SK-N-SH (cell line): ENCODE data around the gene MPHOSPH9. TPM values are rescaled to one million over a fixed set of nuclear protein-coding genes. Genes with fewer than 3 reads are reported as not detected.

ENCODE experiments used
- CTCF ChIA-PET: fragments of 300-600, 350-600 bp; formaldehyde crosslinking; extraction: SDS; loops from one replicate; lab custom pipeline; 2021; lab: Yijun Ruan, JAX
- POLR2A ChIA-PET: fragments of 350-600 bp; sonication (Branson Sonifier 250); formaldehyde crosslinking; extraction: SDS; loops from one replicate; lab custom pipeline; 2020; ENCODE audit warnings: antibody characterized with exemption, inconsistent platforms; lab: Yijun Ruan, JAX
- DNase-seq: peaks from one replicate; pipeline ENCODE4 v3.0.0; 2012
- H2AFZ ChIP-seq: fragments of 200-600 bp; sonication (generic); 2 replicates; pipeline ENCODE4 v1.8.1; 2016; ENCODE audit warnings: antibody characterized with exemption, mild to moderate bottlenecking, low read depth
- H3F3A ChIP-seq: fragments of 200-600 bp; sonication (generic); replicated peaks from 2 replicates; pipeline ENCODE3; 2016; ENCODE audit warnings: antibody characterized with exemption, mild to moderate bottlenecking; ENCODE audit not compliant: insufficient read depth
- H3K27ac ChIP-seq, 2 experiments: fragments of 200-500 bp in 1 of 2; fragments of 200-600 bp in 1 of 2; sonication (Bioruptor generic) in 1 of 2; sonication (generic), shearing (Covaris generic) in 1 of 2; 2 replicates each; pipeline versions ENCODE4 v1.5.1 to v1.6.1; 2014 to 2016; ENCODE audit warnings: low read depth in 2 of 2, inconsistent platforms in 1 of 2, low read length in 1 of 2, mild to moderate bottlenecking in 1 of 2, mixed read lengths in 1 of 2
- H3K27me3 ChIP-seq: fragments of 200-600 bp; sonication (generic), shearing (Covaris generic); 2 replicates; pipeline ENCODE4 v1.6.1; 2016; ENCODE audit warnings: mixed run types; ENCODE audit not compliant: insufficient read depth
- H3K36me3 ChIP-seq, 2 experiments: fragments of 200-500 bp in 1 of 2; fragments of 200-600 bp in 1 of 2; sonication (Bioruptor generic) in 1 of 2; sonication (generic) in 1 of 2; replicated peaks in 1 of 2; 2 replicates each; pipeline versions ENCODE3 to v1.5.1; 2014 to 2016; ENCODE audit warnings: low read length in 1 of 2, mild to moderate bottlenecking in 1 of 2; ENCODE audit not compliant: insufficient read depth in 2 of 2, control insufficient read depth in 1 of 2
- H3K4me1 ChIP-seq, 2 experiments: fragments of 200-500 bp in 1 of 2; fragments of 200-600 bp in 1 of 2; sonication (Bioruptor generic) in 1 of 2; sonication (generic), shearing (Covaris generic) in 1 of 2; 2 replicates each; pipeline versions ENCODE4 v1.5.1 to v1.6.1; 2014 to 2016; ENCODE audit warnings: low read depth in 1 of 2, low read length in 1 of 2, mixed run types in 1 of 2; ENCODE audit not compliant: insufficient read depth in 2 of 2, control insufficient read depth in 1 of 2
- H3K4me2 ChIP-seq: fragments of 200-600 bp; sonication (generic), shearing (Covaris generic); 2 replicates; pipeline ENCODE4 v1.6.1; 2017; ENCODE audit warnings: mixed run types
- H3K4me3 ChIP-seq, 2 experiments: fragments of 200-500 bp in 1 of 2; fragments of 200-600 bp in 1 of 2; sonication (Bioruptor generic) in 1 of 2; sonication (generic), shearing (Covaris generic) in 1 of 2; 2 replicates each; pipeline versions ENCODE4 v1.5.1 to v1.8.1; 2014 to 2016; ENCODE audit warnings: low read depth in 2 of 2, inconsistent platforms in 1 of 2, low read length in 1 of 2, mild to moderate bottlenecking in 1 of 2, mixed read lengths in 1 of 2, moderate library complexity in 1 of 2
- H3K79me2 ChIP-seq: fragments of 200-600 bp; sonication (generic); 2 replicates; pipeline ENCODE4 v1.8.1; 2017; ENCODE audit warnings: mild to moderate bottlenecking; ENCODE audit not compliant: insufficient read depth
- H3K9ac ChIP-seq: fragments of 200-600 bp; sonication (generic); 2 replicates; pipeline ENCODE4 v1.6.1; 2017; ENCODE audit warnings: mixed run types
- H3K9me2 ChIP-seq: fragments of 200-600 bp; sonication (generic); 2 replicates; pipeline ENCODE4 v1.6.1; 2017; ENCODE audit warnings: mixed run types
- H3K9me3 ChIP-seq: fragments of 200-600 bp; sonication (generic); 2 replicates; pipeline ENCODE4 v1.6.1; 2017; ENCODE audit warnings: mixed run types, mild to moderate bottlenecking, moderate library complexity
- H4K20me1 ChIP-seq: fragments of 200-600 bp; sonication (generic); 2 replicates; pipeline ENCODE4 v1.6.1; 2017; ENCODE audit warnings: mild to moderate bottlenecking, mixed run types; ENCODE audit not compliant: insufficient read depth
- ELF1 ChIP-seq: IDR thresholded peaks from 2 replicates; pipeline ENCODE4 v1.4.0; 2012
- EP300 ChIP-seq, 2 experiments: IDR thresholded peaks; 2 replicates each; pipeline versions ENCODE4 v1.4.0 to v1.6.1; 2012; ENCODE audit warnings: borderline replicate concordance in 1 of 2, low read depth in 1 of 2, low read length in 1 of 2
- FOSL2 ChIP-seq: IDR thresholded peaks from 2 replicates; pipeline ENCODE4 v1.4.0; 2012; ENCODE audit warnings: low read depth, mild to moderate bottlenecking, moderate library complexity, borderline replicate concordance
- GABPA ChIP-seq: IDR thresholded peaks from 2 replicates; pipeline ENCODE4 v1.4.0; 2012; ENCODE audit warnings: low read depth, mild to moderate bottlenecking
- GATA2 ChIP-seq: sonication (generic); formaldehyde crosslinking; IDR thresholded peaks from 2 replicates; pipeline ENCODE4 v1.5.0; 2020; ENCODE audit warnings: mild to moderate bottlenecking, missing genetic modification reagents
- JUND ChIP-seq: IDR thresholded peaks from 2 replicates; pipeline ENCODE4 v1.4.0; 2012
- MEF2A ChIP-seq: IDR thresholded peaks from 2 replicates; pipeline ENCODE4 v1.4.0; 2012; ENCODE audit warnings: low read depth, borderline replicate concordance
- NFIC ChIP-seq: IDR thresholded peaks from 2 replicates; pipeline ENCODE4 v1.4.0; 2012; ENCODE audit warnings: borderline replicate concordance
- NRF1 ChIP-seq: IDR thresholded peaks from 2 replicates; pipeline ENCODE4 v1.6.1; 2012; ENCODE audit warnings: low read depth, mild to moderate bottlenecking, low read length
- POLR2AphosphoS5 ChIP-seq: IDR thresholded peaks from 2 replicates; pipeline ENCODE4 v1.6.1; 2012; ENCODE audit warnings: low read depth, low read length
- RFX5 ChIP-seq: IDR thresholded peaks from 2 replicates; pipeline ENCODE4 v1.6.1; 2012; ENCODE audit warnings: mild to moderate bottlenecking, improper control_type of control experiment, low read length
- SIN3A ChIP-seq: IDR thresholded peaks from 2 replicates; pipeline ENCODE4 v1.6.1; 2012; ENCODE audit warnings: low read depth, mild to moderate bottlenecking, low read length, moderate library complexity, borderline replicate concordance
- TEAD4 ChIP-seq: IDR thresholded peaks from 2 replicates; pipeline ENCODE4 v1.4.0; 2012; ENCODE audit warnings: mild to moderate bottlenecking, borderline replicate concordance; ENCODE audit not compliant: insufficient read depth
- YY1 ChIP-seq: IDR thresholded peaks from 2 replicates; pipeline ENCODE4 v1.4.0; 2012; ENCODE audit warnings: low read depth, mild to moderate bottlenecking
- WGBS: methylation state at CpG from one replicate; pipeline ENCODE4 v1.1.6; 2017; ENCODE audit warnings: low lambda C conversion rate; 5-methylcytosine and 5-hydroxymethylcytosine counted together
- polyA plus RNA-seq, 3 experiments: library from polyadenylated mRNA; depleted of rRNA; stranded (reverse); fragments of >200 nt; gene quantifications; 2 replicates each; pipeline ENCODE4 v1.2.3, GENCODE V29; 2012
- TF ChIP-seq, protein P1 (sequence below): IDR thresholded peaks from 2 replicates; pipeline ENCODE4 v1.6.1; 2012; ENCODE audit warnings: mild to moderate bottlenecking, low read depth, low read length, moderate library complexity
- TF ChIP-seq, protein P2 (sequence below): fragments of 150-350 bp; IDR thresholded peaks from 2 replicates; pipeline ENCODE4 v1.6.1; 2016; ENCODE audit warnings: mild to moderate bottlenecking, low read depth, low read length
- TF ChIP-seq, protein P3 (sequence below): IDR thresholded peaks from 2 replicates; pipeline ENCODE4 v1.4.0; 2012; ENCODE audit warnings: low read depth, borderline replicate concordance
- TF ChIP-seq, protein P4 (sequence below): IDR thresholded peaks from 2 replicates; pipeline ENCODE4 v1.4.0; 2012; ENCODE audit warnings: low read depth

The MPHOSPH9 gene
- polyA plus RNA-seq, 1 of the 3 experiments (the other 2 are of a cell fraction): 9.0 TPM

DNA sequence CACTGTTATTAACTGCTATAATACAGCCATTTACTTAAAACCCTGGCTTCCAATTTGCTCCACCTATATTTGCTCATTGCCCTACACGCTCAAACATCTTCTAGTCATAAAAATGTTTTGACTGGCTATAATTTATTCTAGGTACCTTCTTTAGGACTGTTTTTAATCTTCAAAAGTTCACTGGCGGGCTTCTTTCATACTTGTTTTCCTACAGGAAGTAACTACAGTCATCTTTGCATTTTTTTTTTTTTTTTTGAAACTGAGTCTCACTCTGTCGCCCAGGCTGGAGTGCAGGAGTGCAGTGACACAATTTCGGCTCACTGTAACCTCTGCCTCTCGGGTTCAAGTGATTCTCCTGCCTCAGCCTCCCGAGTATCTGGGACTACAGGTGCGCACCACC, 32.5 kb downstream of the MPHOSPH9 start:
- Histone ChIP-seq H3K4me1 (no peaks in the 10 kb centered on the region), H4K20me1 (no peaks in the 10 kb centered on the region), H3K4me2 (no peak overlapping the region), H3K9me2 (no peaks in the 10 kb centered on the region), H3K27ac (no peak overlapping the region), H3K27me3 (no peaks in the 10 kb centered on the region), H3K79me2 (0 out of 2 replicates have a peak, but pooled peaks cover 1% of the 10 kb centered on the region), H2AFZ (no peak overlapping the region), H3K4me3 (no peak overlapping the region), H3K9ac (no peak overlapping the region), H3F3A (no peaks in the 10 kb centered on the region), H3K36me3 (peaks cover 18 to 52% of the 10 kb centered on the region in 2 experiments), H3K9me3 (no peaks in the 10 kb centered on the region)
- no peak for TF ChIP-seq POLR2AphosphoS5
- no peak for TF ChIP-seq SIN3A
- TF ChIP-seq, protein P1, sequence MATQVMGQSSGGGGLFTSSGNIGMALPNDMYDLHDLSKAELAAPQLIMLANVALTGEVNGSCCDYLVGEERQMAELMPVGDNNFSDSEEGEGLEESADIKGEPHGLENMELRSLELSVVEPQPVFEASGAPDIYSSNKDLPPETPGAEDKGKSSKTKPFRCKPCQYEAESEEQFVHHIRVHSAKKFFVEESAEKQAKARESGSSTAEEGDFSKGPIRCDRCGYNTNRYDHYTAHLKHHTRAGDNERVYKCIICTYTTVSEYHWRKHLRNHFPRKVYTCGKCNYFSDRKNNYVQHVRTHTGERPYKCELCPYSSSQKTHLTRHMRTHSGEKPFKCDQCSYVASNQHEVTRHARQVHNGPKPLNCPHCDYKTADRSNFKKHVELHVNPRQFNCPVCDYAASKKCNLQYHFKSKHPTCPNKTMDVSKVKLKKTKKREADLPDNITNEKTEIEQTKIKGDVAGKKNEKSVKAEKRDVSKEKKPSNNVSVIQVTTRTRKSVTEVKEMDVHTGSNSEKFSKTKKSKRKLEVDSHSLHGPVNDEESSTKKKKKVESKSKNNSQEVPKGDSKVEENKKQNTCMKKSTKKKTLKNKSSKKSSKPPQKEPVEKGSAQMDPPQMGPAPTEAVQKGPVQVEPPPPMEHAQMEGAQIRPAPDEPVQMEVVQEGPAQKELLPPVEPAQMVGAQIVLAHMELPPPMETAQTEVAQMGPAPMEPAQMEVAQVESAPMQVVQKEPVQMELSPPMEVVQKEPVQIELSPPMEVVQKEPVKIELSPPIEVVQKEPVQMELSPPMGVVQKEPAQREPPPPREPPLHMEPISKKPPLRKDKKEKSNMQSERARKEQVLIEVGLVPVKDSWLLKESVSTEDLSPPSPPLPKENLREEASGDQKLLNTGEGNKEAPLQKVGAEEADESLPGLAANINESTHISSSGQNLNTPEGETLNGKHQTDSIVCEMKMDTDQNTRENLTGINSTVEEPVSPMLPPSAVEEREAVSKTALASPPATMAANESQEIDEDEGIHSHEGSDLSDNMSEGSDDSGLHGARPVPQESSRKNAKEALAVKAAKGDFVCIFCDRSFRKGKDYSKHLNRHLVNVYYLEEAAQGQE: no peak
- no peak for TF ChIP-seq ELF1
- no peak for TF ChIP-seq TEAD4
- POLR2A ChIA-PET: no interaction called here
- DNase-seq: no peak
- 95% methylated on average over 7 of the region's 7 CpGs for WGBS
- CTCF ChIA-PET: interaction anchor here (1.0 kb wide), 1 partner anchor 155 kb away, joined by 3 read pairs; no protein-coding TSS in a partner anchor

DNA sequence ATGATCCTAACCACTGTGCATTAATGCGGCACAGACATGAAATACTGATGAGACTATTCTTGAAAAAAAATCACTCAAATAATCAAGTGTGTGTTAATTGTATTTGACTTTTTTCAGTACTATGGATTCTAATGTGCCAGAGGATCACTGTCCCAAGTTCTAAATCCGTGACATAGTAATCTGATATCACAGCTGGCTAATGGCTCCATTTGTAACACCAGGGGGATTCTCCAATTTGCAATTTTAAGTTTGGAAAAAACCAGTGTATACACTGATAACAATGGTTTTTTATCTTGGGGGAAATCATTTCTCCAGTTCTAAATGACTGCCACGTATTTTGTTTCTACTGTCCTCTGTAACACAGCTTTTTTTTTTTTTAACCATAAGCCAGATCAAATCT, 33.0 kb downstream of the MPHOSPH9 start:
- Histone ChIP-seq H3K27ac (no peak overlapping the region), H3K9me3 (no peaks in the 10 kb centered on the region), H3K9ac (no peak overlapping the region), H3K9me2 (no peaks in the 10 kb centered on the region), H3K4me1 (no peaks in the 10 kb centered on the region), H2AFZ (no peak overlapping the region), H3K79me2 (no peaks in the 10 kb centered on the region), H3F3A (no peaks in the 10 kb centered on the region), H3K27me3 (no peaks in the 10 kb centered on the region), H3K4me3 (no peak overlapping the region), H3K36me3 (peaks cover 18 to 48% of the 10 kb centered on the region in 2 experiments), H3K4me2 (no peak overlapping the region), H4K20me1 (no peaks in the 10 kb centered on the region)
- ChIA-PET CTCF (no interaction called here), POLR2A (no interaction called here)
- no peak for DNase-seq
- WGBS: 87% methylated on average over 3 of the region's 3 CpGs
- TF ChIP-seq YY1: no peak
- no peak for TF ChIP-seq GABPA
- no peak for TF ChIP-seq NRF1
- no peak for TF ChIP-seq RFX5
- no peak for TF ChIP-seq FOSL2
- TF ChIP-seq MEF2A: no peak
- TF ChIP-seq, protein P2, sequence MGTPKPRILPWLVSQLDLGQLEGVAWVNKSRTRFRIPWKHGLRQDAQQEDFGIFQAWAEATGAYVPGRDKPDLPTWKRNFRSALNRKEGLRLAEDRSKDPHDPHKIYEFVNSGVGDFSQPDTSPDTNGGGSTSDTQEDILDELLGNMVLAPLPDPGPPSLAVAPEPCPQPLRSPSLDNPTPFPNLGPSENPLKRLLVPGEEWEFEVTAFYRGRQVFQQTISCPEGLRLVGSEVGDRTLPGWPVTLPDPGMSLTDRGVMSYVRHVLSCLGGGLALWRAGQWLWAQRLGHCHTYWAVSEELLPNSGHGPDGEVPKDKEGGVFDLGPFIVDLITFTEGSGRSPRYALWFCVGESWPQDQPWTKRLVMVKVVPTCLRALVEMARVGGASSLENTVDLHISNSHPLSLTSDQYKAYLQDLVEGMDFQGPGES: no peak
- TF ChIP-seq, protein P3, sequence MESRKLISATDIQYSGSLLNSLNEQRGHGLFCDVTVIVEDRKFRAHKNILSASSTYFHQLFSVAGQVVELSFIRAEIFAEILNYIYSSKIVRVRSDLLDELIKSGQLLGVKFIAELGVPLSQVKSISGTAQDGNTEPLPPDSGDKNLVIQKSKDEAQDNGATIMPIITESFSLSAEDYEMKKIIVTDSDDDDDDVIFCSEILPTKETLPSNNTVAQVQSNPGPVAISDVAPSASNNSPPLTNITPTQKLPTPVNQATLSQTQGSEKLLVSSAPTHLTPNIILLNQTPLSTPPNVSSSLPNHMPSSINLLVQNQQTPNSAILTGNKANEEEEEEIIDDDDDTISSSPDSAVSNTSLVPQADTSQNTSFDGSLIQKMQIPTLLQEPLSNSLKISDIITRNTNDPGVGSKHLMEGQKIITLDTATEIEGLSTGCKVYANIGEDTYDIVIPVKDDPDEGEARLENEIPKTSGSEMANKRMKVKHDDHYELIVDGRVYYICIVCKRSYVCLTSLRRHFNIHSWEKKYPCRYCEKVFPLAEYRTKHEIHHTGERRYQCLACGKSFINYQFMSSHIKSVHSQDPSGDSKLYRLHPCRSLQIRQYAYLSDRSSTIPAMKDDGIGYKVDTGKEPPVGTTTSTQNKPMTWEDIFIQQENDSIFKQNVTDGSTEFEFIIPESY: no peak
- TF ChIP-seq NFIC: no peak
- no peak for TF ChIP-seq GATA2 (CRISPR knock-in tag)
- TF ChIP-seq, protein P4, sequence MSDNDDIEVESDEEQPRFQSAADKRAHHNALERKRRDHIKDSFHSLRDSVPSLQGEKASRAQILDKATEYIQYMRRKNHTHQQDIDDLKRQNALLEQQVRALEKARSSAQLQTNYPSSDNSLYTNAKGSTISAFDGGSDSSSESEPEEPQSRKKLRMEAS: no peak
- TF ChIP-seq EP300 (IDR thresholded peaks at IDR 0.05; ENCODE audit: borderline replicate concordance in 1 of 2, low read depth in 1 of 2, low read length in 1 of 2): no peak
- TF ChIP-seq POLR2AphosphoS5: no peak
- TF ChIP-seq SIN3A: no peak
- TF ChIP-seq ELF1: no peak
- TF ChIP-seq JUND: no peak
